K562 (cell line): ENCODE measurements around the gene TOMM70. TPM values are rescaled to one million over a fixed set of nuclear protein-coding genes. Genes with fewer than 3 reads are reported as not detected.

Experiments used
- ARNT ChIP-seq, 2 experiments: fragments of 450-650 bp; IDR thresholded peaks; 2 replicates each; pipeline ENCODE4 v1.6.1; 2016; ENCODE audit warnings: mild to moderate bottlenecking in 1 of 2
- BHLHE40 ChIP-seq: IDR thresholded peaks from 2 replicates; pipeline ENCODE4 v1.6.1; 2011; ENCODE audit warnings: low read length, improper control_type of control experiment
- BMI1 ChIP-seq: fragments of 150-350 bp; IDR thresholded peaks from 2 replicates; pipeline ENCODE4 v1.6.1; 2014; ENCODE audit warnings: low read length
- CC2D1A ChIP-seq: fragments of 450-650 bp; IDR thresholded peaks from 2 replicates; pipeline ENCODE4 v1.6.1; 2017; ENCODE audit warnings: mild to moderate bottlenecking
- CCAR2 ChIP-seq: fragments of 200-400 bp; formaldehyde crosslinking; IDR thresholded peaks from 2 replicates; pipeline ENCODE4 v1.6.1; 2017; ENCODE audit warnings: mild to moderate bottlenecking, low read depth, low read length
- CUX1 ChIP-seq: fragments of 200-800 bp; sonication (Bioruptor generic); IDR thresholded peaks from 2 replicates; pipeline ENCODE4 v1.6.1; 2016; ENCODE audit warnings: missing genetic modification characterization, missing compliant biosample characterization
- CXXC5 ChIP-seq: fragments of 250-450 bp; sonication (Bioruptor Pico); IDR thresholded peaks from 2 replicates; pipeline ENCODE4 v1.8.0; 2022; ENCODE audit warnings: inconsistent platforms, mild to moderate bottlenecking, moderate library complexity
- DIDO1 ChIP-seq: fragments of 450-650 bp; IDR thresholded peaks from 2 replicates; pipeline ENCODE4 v1.6.1; 2016; ENCODE audit warnings: low read depth, missing biosample characterization, missing genetic modification characterization
- HDAC1 ChIP-seq, 2 experiments: fragments of 450-650 bp; IDR thresholded peaks; 2 replicates each; pipeline ENCODE4 v1.6.1; 2016 to 2017; ENCODE audit warnings: inconsistent platforms in 1 of 2, mild to moderate bottlenecking in 1 of 2, moderate library complexity in 1 of 2
- HDAC2 ChIP-seq: fragments of 450-650 bp; IDR thresholded peaks from 2 replicates; pipeline ENCODE4 v1.6.1; 2016; ENCODE audit warnings: mild to moderate bottlenecking
- ID3 ChIP-seq, 2 experiments: fragments of 250-450 bp in 1 of 2; fragments of 450-650 bp in 1 of 2; sonication (Bioruptor Pico) in 1 of 2; IDR thresholded peaks; 2 replicates each; pipeline versions ENCODE4 v1.6.1 to v1.8.0; 2016 to 2021; ENCODE audit warnings: mild to moderate bottlenecking in 2 of 2, moderate library complexity in 2 of 2, missing compliant biosample characterization in 1 of 2, missing genetic modification characterization in 1 of 2
- KDM4B ChIP-seq, 2 experiments: fragments of 450-650 bp in 1 of 2; sonication (generic) in 1 of 2; IDR thresholded peaks; 2 replicates each; pipeline ENCODE4 v1.6.1; 2016 to 2017; ENCODE audit warnings: borderline replicate concordance in 2 of 2, antibody characterized with exemption in 1 of 2, low read depth in 1 of 2, mild to moderate bottlenecking in 1 of 2
- L3MBTL2 ChIP-seq: fragments of 450-650 bp; IDR thresholded peaks from 2 replicates; pipeline ENCODE4 v1.6.1; 2016; ENCODE audit warnings: mild to moderate bottlenecking, moderate library complexity
- MAZ ChIP-seq, 2 experiments: fragments of 450-650 bp in 1 of 2; sonication (generic) in 1 of 2; formaldehyde crosslinking; IDR thresholded peaks in 1 of 2; conservative IDR thresholded peaks in 1 of 2; 2 replicates each; pipeline versions ENCODE4 v1.4.0 to v1.5.0; 2020; ENCODE audit warnings: mild to moderate bottlenecking in 1 of 2, missing genetic modification reagents in 1 of 2
- NCOA1 ChIP-seq: fragments of 450-650 bp; IDR thresholded peaks from 2 replicates; pipeline ENCODE4 v1.6.1; 2016; ENCODE audit warnings: low read depth
- NFIC ChIP-seq: fragments of 450-650 bp; IDR thresholded peaks from 2 replicates; pipeline ENCODE4 v1.6.1; 2017; ENCODE audit warnings: mild to moderate bottlenecking, inconsistent platforms
- NFRKB ChIP-seq: fragments of 450-650 bp; IDR thresholded peaks from 2 replicates; pipeline ENCODE4 v1.6.1; 2016; ENCODE audit warnings: low read depth
- NR3C1 ChIP-seq: sonication (generic); formaldehyde crosslinking; IDR thresholded peaks from 2 replicates; pipeline ENCODE4 v1.8.1; 2022; ENCODE audit warnings: missing genetic modification reagents
- SNRNP70 ChIP-seq: fragments of 200-400 bp; formaldehyde crosslinking; optimal IDR thresholded peaks from 2 replicates; pipeline ENCODE3; 2017; ENCODE audit warnings: low read depth, low read length
- SRF ChIP-seq, 2 experiments: fragments of 250-450, 450-650 bp in 1 of 2; sonication (Bioruptor Pico) in 1 of 2; sonication (generic) in 1 of 2; formaldehyde crosslinking; IDR thresholded peaks; 2 replicates each; pipeline versions ENCODE4 v1.5.0 to v1.5.1; 2020 to 2022; ENCODE audit warnings: mild to moderate bottlenecking in 1 of 2, missing genetic modification reagents in 1 of 2
- TAF1 ChIP-seq: IDR thresholded peaks from 2 replicates; pipeline ENCODE4 v1.6.1; 2011; ENCODE audit warnings: mild to moderate bottlenecking, low read length, moderate library complexity; ENCODE audit not compliant: insufficient read depth, control insufficient read depth, severe bottlenecking; ENCODE audit errors: extremely low read depth
- XRCC3 ChIP-seq: fragments of 450-650 bp; IDR thresholded peaks from 2 replicates; pipeline ENCODE4 v1.6.1; 2017; ENCODE audit warnings: mild to moderate bottlenecking, moderate library complexity
- ZNF324 ChIP-seq: fragments of 250-450 bp; sonication (Bioruptor Pico); IDR thresholded peaks from 2 replicates; pipeline ENCODE4 v1.4.0; 2020; ENCODE audit warnings: mild to moderate bottlenecking
- polyA plus RNA-seq, 8 experiments: library from polyadenylated mRNA; depleted of rRNA in 4 of 8; stranded (reverse) in 5 of 8; unstranded in 3 of 8; fragments of >200 nt; fragmentation: Nextera tagmentation in 2 of 8; fragmentation: Illumina TruSeq in 1 of 8; extraction: Ambion mirVana in 2 of 8; extraction: Trizol in 1 of 8; gene quantifications; 2 replicates each; pipeline versions ENCODE4 v1.2.1 to v1.2.3, GENCODE V29; 2011 to 2014; ENCODE audit warnings: inconsistent platforms in 1 of 8, missing spikeins in 1 of 8
- total RNA-seq, 7 experiments: library from RNA; depleted of rRNA in 6 of 7; stranded (reverse); fragments of >200 nt in 6 of 7; fragmentation: Illumina TruSeq in 2 of 7; extraction: Trizol in 2 of 7; gene quantifications; 2 replicates each; pipeline versions ENCODE4 v1.2.1 to v1.2.3, GENCODE V29; 2011 to 2021; ENCODE audit warnings: low replicate concordance in 1 of 7
- TF ChIP-seq, protein P1 (sequence below): fragments of 450-650 bp; IDR thresholded peaks from 2 replicates; pipeline ENCODE4 v1.6.1; 2016; ENCODE audit warnings: antibody characterized with exemption

The TOMM70 gene
- total and polyA plus RNA-seq, 9 of the 15 experiments (the other 6 are each of a cell fraction or from before 2014, with no cell fraction given) = 17.5 to 75.6 (median 54.9) TPM

DNA sequence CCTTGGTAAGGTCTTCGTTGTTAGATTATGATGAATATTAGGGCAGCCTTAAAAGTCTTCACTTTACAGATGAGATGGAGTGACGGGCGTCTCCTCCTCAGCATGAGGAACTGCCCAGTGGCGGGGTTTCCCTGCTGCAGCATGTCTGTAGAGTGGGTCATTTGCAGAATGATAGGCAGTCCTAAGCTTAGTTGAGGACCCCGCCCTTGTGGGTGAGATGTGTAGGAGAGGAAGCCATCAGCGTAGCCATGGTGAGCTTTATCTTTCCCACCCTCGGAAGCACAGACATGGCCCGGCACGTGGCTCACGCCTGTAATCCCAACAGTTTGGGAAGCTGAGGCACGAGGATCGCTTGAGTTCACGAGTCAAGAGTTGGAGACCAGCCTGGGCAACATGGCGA is 65.5 kb downstream of the TOMM70 start (continued):
- TF ChIP-seq, protein P1, sequence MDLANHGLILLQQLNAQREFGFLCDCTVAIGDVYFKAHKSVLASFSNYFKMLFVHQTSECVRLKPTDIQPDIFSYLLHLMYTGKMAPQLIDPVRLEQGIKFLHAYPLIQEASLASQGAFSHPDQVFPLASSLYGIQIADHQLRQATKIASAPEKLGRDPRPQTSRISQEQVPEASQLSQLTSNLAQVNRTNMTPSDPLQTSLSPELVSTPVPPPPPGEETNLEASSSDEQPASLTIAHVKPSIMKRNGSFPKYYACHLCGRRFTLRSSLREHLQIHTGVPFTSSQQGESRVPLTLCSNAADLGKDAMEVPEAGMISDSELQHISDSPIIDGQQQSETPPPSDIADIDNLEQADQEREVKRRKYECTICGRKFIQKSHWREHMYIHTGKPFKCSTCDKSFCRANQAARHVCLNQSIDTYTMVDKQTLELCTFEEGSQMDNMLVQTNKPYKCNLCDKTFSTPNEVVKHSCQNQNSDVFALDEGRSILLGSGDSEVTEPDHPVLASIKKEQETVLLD = 0 out of 2 replicates have a peak, but pooled peaks have one; percentile 23
- TF ChIP-seq BMI1 (no peak), ID3 (CRISPR knock-in tag; IDR thresholded peaks at IDR 0.05) (no peak), ID3 (tag; IDR thresholded peaks at IDR 0.05) (0 out of 2 replicates have a peak, but pooled peaks have one; percentile 30), DIDO1 (no peak), XRCC3 (no peak), CXXC5 (CRISPR knock-in tag) (peak; percentile 60), SRF (CRISPR knock-in tag; IDR thresholded peaks at IDR 0.05) (peak in 1 of 2 experiments; percentile 80; a peak in 1 of 4 replicates), TAF1 (peak; percentile 40), HDAC2 (peak; percentile 26; the same call in 1 of the 2 replicates), NFIC (0 out of 2 replicates have a peak, but pooled peaks have one; percentile 12), KDM4B (IDR thresholded peaks at IDR 0.05; ENCODE audit: borderline replicate concordance in 2 of 2, low read depth in 1 of 2) (no peak), NCOA1 (no peak), CUX1 (CRISPR knock-in tag) (no peak), MAZ (CRISPR knock-in tag; conservative IDR thresholded peaks at IDR 0.05 in 1 of 2, IDR thresholded peaks at IDR 0.05 in 1 of 2) (no peak), SNRNP70 (no peak), ARNT (IDR thresholded peaks at IDR 0.05) (0 out of 4 replicates have a peak, but pooled peaks of 1 of the 2 experiments have one; percentile 44), CC2D1A (no peak), ZNF324 (CRISPR knock-in tag) (no peak), NFRKB (0 out of 2 replicates have a peak, but pooled peaks have one; percentile 15), HDAC1 (IDR thresholded peaks at IDR 0.05) (peak in 1 of 2 experiments; percentile 69; a peak in 2 of 4 replicates), BHLHE40 (peak; percentile 91), L3MBTL2 (peak; percentile 98), CCAR2 (no peak), NR3C1 (CRISPR knock-in tag) (no peak)
